Activated T-helper 1 cell treated with anti-CD3 and anti-CD28 coated beads, Interleukin-12 subunit alpha, Interleukin-12 subunit beta, Interleukin-2, Interleukin-4 antibody, amounts not matched to agents 30 ng/mL and 10 ng/mL and 1 ng/mL, durations not matched to agents 14 hours and 24 hours and 36 hours (primary cell): ENCODE results near the gene HOXC13. TPM values are rescaled to one million over a fixed set of nuclear protein-coding genes. Genes with fewer than 3 reads are reported as not detected.
A peak's percentile ranks its signal among the peaks of the same experiment; 100 is the strongest.

ENCODE experiments used
- DNase-seq: peaks from one replicate; pipeline ENCODE4 v3.0.0; 2021; ENCODE audit warnings: low spot score
- H3K27ac Mint-ChIP-seq: one replicate; pipeline ENCODE4 v1.8.0; 2021; ENCODE audit warnings: mild to moderate bottlenecking, mixed read lengths
- H3K27me3 Mint-ChIP-seq: one replicate; pipeline ENCODE4 v1.8.0; 2022; ENCODE audit warnings: mild to moderate bottlenecking, moderate library complexity, mixed read lengths; ENCODE audit not compliant: insufficient read depth
- H3K36me3 Mint-ChIP-seq: one replicate; pipeline ENCODE4 v1.8.0; 2021; ENCODE audit warnings: low read depth, mixed read lengths
- H3K4me1 Mint-ChIP-seq: one replicate; pipeline ENCODE4 v1.8.0; 2021; ENCODE audit warnings: low read depth, mixed read lengths
- H3K4me3 Mint-ChIP-seq: one replicate; pipeline ENCODE4 v1.8.0; 2021; ENCODE audit warnings: mild to moderate bottlenecking, moderate library complexity, mixed read lengths
- H3K9me3 Mint-ChIP-seq: one replicate; pipeline ENCODE4 v1.8.0; 2021; ENCODE audit warnings: mixed read lengths
- intact Hi-C: fragments of 100-400 bp; cut with micrococcal nuclease; formaldehyde crosslinking; loops from one replicate; pipeline ENCODE4 v1.15.1; 2024
- total RNA-seq: library from RNA; stranded (reverse); gene quantifications from 2 replicates; pipeline ENCODE4 v1.2.3, GENCODE V29; 2022

Gene HOXC13
- total RNA-seq, 1 donor from 2014 or later: not detected

DNA sequence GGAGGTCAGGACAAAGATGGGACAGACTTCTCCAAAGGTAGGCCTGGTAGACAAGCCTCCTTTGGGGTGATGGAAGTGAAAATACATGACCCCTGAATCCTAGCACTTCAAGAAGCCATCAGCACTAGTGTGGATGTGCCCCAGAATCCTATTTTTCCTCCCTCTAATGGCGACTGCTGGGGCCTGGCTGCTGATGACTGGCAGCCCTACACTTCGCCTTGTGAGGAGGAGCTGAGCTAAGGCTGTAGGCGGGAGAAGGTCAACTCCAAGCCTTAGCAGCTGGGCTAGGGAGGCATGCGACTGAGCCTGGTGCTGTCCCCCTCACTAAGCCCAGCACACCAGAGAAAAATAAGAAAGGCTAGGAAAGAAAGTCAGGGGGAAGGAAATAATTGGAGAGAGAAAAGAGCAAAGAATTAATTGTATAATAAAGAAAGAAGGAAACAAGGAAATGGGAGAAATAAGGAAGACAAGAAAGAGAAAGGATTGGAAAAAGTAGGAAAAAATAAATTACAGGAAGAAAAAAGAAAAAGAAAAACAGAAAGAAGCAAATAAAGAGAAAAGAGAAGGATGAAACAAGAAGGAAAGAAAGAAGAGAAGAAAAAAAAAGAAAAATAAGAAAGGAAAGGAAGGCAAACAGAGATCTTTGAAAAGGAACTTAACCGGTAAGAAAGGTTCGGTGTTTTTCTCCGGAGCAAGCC is 41.6 kb downstream of the HOXC13 start:
- DNase-seq: no peak
- Mint-ChIP-seq H3K27me3 (peaks cover 95% of the 10 kb centered on the region), H3K9me3 (no peaks in the 10 kb centered on the region), H3K4me3 (no peak overlapping the region), H3K36me3 (peaks cover 4% of the 10 kb centered on the region), H3K27ac (no peak overlapping the region), H3K4me1 (peaks cover 8% of the 10 kb centered on the region)
- intact Hi-C loops: loop anchor here (2.0 to 10.0 kb wide), 2 partner anchors 13 to 45 kb away; partner anchors contain the start of gene HOXC13

DNA sequence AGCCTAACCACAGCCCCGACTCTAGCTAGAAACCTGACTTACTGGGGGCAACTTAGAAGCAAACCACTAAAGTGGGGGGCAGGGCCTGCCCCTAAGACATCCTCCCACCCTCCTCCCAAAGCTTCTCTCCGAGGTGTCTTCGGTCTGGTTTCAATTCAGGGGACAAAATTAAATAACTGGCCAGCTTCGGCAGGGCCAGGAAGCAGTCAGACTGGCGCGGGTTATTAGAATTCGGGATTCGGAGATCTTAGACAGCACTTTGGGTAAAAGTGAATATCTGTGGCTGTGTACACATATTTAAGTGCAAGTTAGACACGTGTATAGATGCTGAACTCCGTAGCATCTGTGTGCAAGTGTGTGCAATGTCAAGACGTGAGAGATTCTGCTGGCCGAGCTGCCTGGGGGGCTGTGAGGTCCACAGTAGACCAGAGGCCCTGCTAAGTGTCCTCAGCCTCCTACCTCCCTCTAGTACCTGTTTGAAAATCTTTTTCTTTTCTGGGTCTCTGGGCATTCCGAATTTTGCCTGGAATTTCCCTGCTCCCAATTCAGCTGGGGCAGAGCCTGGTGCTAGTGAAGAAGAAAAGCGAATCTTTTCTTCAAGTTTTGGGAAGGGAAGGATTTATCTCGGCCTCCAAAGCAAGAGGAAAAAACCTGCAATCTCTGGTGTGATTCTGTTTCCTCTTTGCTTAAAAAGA is 42.3 kb downstream of the HOXC13 start:
- DNase-seq: no peak
- peaks cover 93% of the 10 kb centered on the region for H3K27me3 Mint-ChIP-seq
- H3K27ac Mint-ChIP-seq: no peak overlapping the region
- H3K4me1 Mint-ChIP-seq: peaks cover 1% of the 10 kb centered on the region
- no peak overlapping the region for H3K4me3 Mint-ChIP-seq
- intact Hi-C loops: loop anchor here (2.0 to 10.0 kb wide), 2 partner anchors 14 to 46 kb away; partner anchors contain the start of gene HOXC13
- H3K36me3 Mint-ChIP-seq: peaks cover 3% of the 10 kb centered on the region
- no peaks in the 10 kb centered on the region for H3K9me3 Mint-ChIP-seq

DNA sequence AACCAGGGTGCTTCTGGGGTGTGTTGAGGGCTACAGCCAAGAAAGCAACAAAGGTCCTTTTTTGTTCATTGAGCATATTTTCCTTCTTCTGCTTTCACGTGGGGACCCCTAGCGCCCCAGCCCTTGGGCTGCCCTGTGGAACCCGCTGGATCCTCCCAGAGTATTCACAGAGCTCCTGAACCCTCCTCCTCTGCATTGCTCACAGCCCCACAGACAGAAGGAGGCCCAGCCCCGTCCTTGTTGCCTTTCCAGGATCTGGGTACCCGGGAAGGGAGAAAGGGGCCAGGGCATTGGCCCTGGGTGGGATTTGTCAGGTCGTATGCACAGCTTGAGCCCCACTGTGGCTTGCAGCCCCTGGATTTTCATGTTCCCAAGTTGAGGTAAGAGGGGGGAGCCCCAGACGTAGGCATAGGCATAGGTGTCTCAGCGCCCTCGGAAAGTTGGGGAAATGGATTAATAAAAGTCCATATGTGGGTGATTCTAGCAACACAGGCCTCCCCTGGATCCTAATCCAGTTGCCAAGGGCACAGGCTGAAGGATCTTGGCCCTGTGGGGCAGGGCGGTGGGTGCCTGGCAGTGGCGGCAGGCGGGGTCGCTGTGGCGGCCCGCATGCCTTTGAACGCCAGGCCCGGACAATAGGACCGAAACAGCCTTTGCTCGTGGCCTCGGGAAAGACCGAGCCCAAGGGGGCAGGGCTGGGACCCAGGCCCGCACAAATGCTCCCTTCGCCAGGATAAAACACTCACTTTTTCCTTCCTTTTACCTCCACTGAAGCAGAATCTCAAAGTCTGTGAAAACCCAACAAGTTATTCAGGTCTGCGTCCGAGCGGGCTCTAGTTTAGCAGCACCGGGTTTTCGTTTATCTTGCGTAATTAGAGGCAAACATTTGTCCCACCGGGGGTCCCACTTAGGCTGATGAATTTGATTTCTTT is 43.3 kb downstream of the HOXC13 start:
- Mint-ChIP-seq H3K4me1 (no peaks in the 10 kb centered on the region), H3K27me3 (peaks cover 93% of the 10 kb centered on the region), H3K9me3 (no peaks in the 10 kb centered on the region), H3K4me3 (no peak overlapping the region), H3K36me3 (peaks cover 3% of the 10 kb centered on the region), H3K27ac (peak overlapping the region; percentile 18)
- intact Hi-C loops: loop anchor here (2.0 to 10.0 kb wide), 3 partner anchors 15 to 47 kb away; partner anchors contain the start of gene HOXC13
- DNase-seq: no peak

GRCh38 chr12:53982648-53983567 is 44.3 kb downstream of the HOXC13 start:
- intact Hi-C loops: loop anchor here (2.0 to 10.0 kb wide), 2 partner anchors 14 to 48 kb away; partner anchors contain the start of gene HOXC13
- Mint-ChIP-seq H3K4me3 (no peak overlapping the region), H3K4me1 (no peaks in the 10 kb centered on the region), H3K9me3 (no peaks in the 10 kb centered on the region), H3K36me3 (peaks cover 3% of the 10 kb centered on the region), H3K27ac (peak overlapping the region; percentile 61), H3K27me3 (peaks cover 92% of the 10 kb centered on the region)
- no peak for DNase-seq

GRCh38 chr12:53983568-53983949 is 44.9 kb downstream of the HOXC13 start:
- intact Hi-C loops: loop anchor here (2.0 to 10.0 kb wide), 2 partner anchors 13 to 49 kb away; partner anchors contain the start of gene HOXC13
- H3K27ac Mint-ChIP-seq: peak overlapping the region; percentile 61
- H3K4me1 Mint-ChIP-seq: peaks cover 5% of the 10 kb centered on the region
- peaks cover 93% of the 10 kb centered on the region for H3K27me3 Mint-ChIP-seq
- H3K9me3 Mint-ChIP-seq: no peaks in the 10 kb centered on the region
- no peak overlapping the region for H3K4me3 Mint-ChIP-seq
- peaks cover 3% of the 10 kb centered on the region for H3K36me3 Mint-ChIP-seq
- no peak for DNase-seq

- Mint-ChIP-seq H3K36me3 (peaks cover 3% of the 10 kb centered on the region), H3K27me3 (peaks cover 93% of the 10 kb centered on the region)
Measured at GRCh38 chr12:53983950-53984572, 45.4 kb downstream of the HOXC13 start.

DNA sequence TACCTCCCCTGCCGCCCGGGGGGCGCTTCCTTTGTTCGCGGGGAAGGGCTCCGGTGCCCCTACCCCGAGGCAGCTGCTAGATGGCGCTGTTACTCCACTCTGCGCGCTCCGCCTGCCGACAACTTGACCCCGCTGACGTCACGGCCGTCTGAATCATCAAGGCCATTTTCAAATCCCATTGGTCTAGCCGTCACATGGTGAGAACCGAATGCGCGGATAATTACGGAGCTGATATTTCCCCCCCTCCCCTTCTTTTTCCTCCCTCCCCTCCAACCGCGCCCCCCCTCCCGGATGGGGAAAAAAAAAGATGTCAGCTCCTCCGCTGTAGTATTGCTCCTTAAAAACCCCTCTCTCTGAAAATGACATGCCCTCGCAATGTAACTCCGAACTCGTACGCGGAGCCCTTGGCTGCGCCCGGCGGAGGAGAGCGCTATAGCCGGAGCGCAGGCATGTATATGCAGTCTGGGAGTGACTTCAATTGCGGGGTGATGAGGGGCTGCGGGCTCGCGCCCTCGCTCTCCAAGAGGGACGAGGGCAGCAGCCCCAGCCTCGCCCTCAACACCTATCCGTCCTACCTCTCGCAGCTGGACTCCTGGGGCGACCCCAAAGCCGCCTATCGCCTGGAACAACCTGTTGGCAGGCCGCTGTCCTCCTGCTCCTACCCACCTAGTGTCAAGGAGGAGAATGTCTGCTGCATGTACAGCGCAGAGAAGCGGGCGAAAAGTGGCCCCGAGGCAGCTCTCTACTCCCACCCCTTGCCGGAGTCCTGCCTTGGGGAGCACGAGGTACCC is 46.5 kb downstream of the HOXC13 start, which contains the start of gene HOXC10:
HOXC10 (plus strand) TSS at position 246 of the 791 bp plus-strand sequence; CDS start at position 360, 114 bp downstream.
- intact Hi-C loops: loop anchor here (10.0 kb wide), 1 partner anchor 50 kb away; the partner anchor contains the start of gene HOXC13
- H3K4me3 Mint-ChIP-seq: peak within 1 kb of the TSS; percentile 48
- H3K9me3 Mint-ChIP-seq: no peaks in the 10 kb centered on the region
- DNase-seq: peak; percentile 62
- peaks cover 1% of the 10 kb centered on the region for H3K36me3 Mint-ChIP-seq
- peaks cover 93% of the 10 kb centered on the region for H3K27me3 Mint-ChIP-seq
- H3K27ac Mint-ChIP-seq: peak within 1 kb of the TSS; percentile 61
- peaks cover 21% of the 10 kb centered on the region for H3K4me1 Mint-ChIP-seq

More at GRCh38 chr12:53983950-53984572, 45.4 kb downstream of the HOXC13 start:
- H3K4me3 Mint-ChIP-seq: no peak overlapping the region
- DNase-seq: no peak
- intact Hi-C loops: loop anchor here (2.0 to 10.0 kb wide), 2 partner anchors 13 to 49 kb away; partner anchors contain the start of gene HOXC13
- H3K9me3 Mint-ChIP-seq: no peaks in the 10 kb centered on the region
- peaks cover 10% of the 10 kb centered on the region for H3K4me1 Mint-ChIP-seq
- peak overlapping the region; percentile 61 for H3K27ac Mint-ChIP-seq

- Mint-ChIP-seq H3K27ac (peak overlapping the region; percentile 23), H3K27me3 (peaks cover 93% of the 10 kb centered on the region), H3K4me3 (no peak overlapping the region), H3K4me1 (peaks cover 25% of the 10 kb centered on the region), H3K36me3 (no peaks in the 10 kb centered on the region), H3K9me3 (no peaks in the 10 kb centered on the region)
- intact Hi-C loops: loop anchor here (10.0 kb wide), 1 partner anchor 51 kb away; the partner anchor contains the start of gene HOXC13
- DNase-seq: no peak
Measured at GRCh38 chr12:53985692-53985993, 47.0 kb downstream of the HOXC13 start.

DNA sequence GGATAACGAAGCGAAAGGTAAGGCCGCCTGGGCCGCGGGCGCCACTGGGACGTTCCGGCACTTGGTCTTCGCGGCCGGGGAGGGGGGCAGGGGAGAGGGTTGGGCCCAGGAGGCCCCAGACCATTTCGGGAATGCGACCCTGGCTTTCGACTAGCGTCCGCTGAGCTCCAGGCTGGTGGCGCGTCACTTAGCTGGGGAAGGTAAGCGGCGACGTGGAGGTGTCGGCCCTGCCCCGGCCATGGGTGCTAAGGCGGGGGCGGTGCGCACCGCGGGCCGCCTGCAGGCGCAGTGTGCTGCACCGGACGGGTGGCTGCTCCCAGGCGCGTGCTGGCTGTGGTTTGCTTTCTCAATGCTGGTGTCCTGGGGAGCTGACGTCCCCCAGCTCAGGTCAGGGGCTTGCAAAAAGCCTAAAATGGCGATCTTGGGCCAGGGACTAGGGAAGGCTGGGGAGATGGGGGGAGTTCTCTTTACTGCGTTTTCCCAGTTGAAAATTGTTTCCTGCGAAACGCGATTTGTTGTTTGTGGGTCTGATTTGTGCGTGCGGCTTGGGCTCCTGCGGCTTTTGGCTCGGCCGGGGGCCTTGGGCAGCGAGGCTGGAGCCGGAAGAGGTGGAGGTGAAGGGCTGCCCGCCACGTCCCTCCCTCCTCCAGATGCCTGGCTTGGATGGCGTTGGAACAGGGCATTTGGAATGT is 47.5 kb downstream of the HOXC13 start:
- intact Hi-C loops: loop anchor here (10.0 kb wide), 1 partner anchor 51 kb away; the partner anchor contains the start of gene HOXC13
- Mint-ChIP-seq H3K4me1 (peaks cover 25% of the 10 kb centered on the region), H3K4me3 (no peak overlapping the region), H3K36me3 (no peaks in the 10 kb centered on the region), H3K27me3 (peaks cover 93% of the 10 kb centered on the region), H3K27ac (no peak overlapping the region), H3K9me3 (no peaks in the 10 kb centered on the region)
- no peak for DNase-seq

DNA sequence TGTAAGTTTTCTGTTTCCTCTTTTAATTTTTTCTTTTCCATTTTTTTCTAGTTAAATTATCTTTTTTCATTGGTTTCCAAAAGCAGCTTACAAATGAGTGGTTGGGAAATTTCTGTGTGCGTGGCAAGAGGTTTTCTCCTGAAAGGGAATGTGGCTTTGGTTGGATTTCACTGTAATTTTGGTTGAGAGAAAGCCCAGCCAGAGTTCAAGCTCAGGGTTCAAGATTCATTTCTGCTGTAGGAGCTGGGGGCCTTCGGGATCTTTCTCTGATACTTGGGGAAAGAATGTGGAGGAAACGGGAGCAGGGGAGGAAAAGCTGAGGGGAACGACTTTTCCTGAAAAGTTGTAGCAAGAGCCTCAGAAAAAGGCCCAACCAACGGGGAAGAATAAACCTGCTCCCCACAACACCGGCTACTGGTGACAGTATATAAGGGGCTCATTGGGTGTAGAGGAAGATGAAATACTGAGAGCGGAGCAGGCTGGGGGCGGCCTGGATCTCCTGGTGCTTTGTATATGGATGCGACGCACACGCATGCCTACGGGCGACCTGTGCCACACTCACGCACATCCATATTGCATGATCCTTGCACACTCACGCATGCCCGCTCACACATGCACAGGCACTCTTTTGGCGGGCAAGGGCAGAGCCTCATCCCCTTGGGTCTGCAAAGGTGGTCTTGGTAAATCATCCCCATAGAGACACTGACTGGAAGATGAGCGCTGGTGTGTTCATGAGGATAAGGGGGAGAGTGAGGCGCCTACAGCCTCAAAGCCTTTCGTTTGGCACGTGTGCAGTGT is 48.3 kb downstream of the HOXC13 start:
- no peaks in the 10 kb centered on the region for H3K36me3 Mint-ChIP-seq
- DNase-seq: no peak
- H3K27me3 Mint-ChIP-seq: peaks cover 91% of the 10 kb centered on the region
- no peak overlapping the region for H3K27ac Mint-ChIP-seq
- H3K9me3 Mint-ChIP-seq: no peaks in the 10 kb centered on the region
- intact Hi-C loops: loop anchor here (10.0 kb wide), 1 partner anchor 52 kb away; the partner anchor contains the start of gene HOXC13
- no peak overlapping the region for H3K4me3 Mint-ChIP-seq
- H3K4me1 Mint-ChIP-seq: peaks cover 25% of the 10 kb centered on the region
